Measurements from ENCODE around the gene CEP104. TPM values are rescaled to one million over a fixed set of nuclear protein-coding genes. Genes with fewer than 3 reads are reported as not detected.

CEP104 gene
- polyA plus RNA-seq, 3 donors: 8.3 to 25.1 (median 13.0) TPM

GRCh38 chr1:3774946-3775489, 82.0 kb downstream of the CEP104 start:
- peaks cover 12 to 37% (median 20%) of the 10 kb centered on the region in 3 donors for H3K27me3 Mint-ChIP-seq (ENCODE audit: low read depth in 3 of 3)
- Histone ChIP-seq H3K4me2 (replicated peaks; ENCODE audit: extremely low read depth, low read length, poor library complexity, severe bottlenecking) (peak overlapping the region; percentile 62), H2AFZ (ENCODE audit: insufficient read depth, low read depth, low read length, poor library complexity, severe bottlenecking) (peak overlapping the region; percentile 41), H3K27ac (ENCODE audit: low read depth in 1 of 2, low read length in 2 of 2) (no peak overlapping the region), H3K27me3 (ENCODE audit: control insufficient read depth in 2 of 2, insufficient read depth in 2 of 2, low read length in 2 of 2) (peaks cover 0 to 22% of the 10 kb centered on the region in 2 donors), H3K4me1 (ENCODE audit: control insufficient read depth in 1 of 2, insufficient read depth in 2 of 2, low read length in 2 of 2) (peaks cover 19 to 32% of the 10 kb centered on the region in 2 donors), H3K79me2 (ENCODE audit: insufficient read depth, low read length) (no peaks in the 10 kb centered on the region), H4K20me1 (ENCODE audit: insufficient read depth, low read length) (peaks cover 6% of the 10 kb centered on the region), H3K36me3 (replicated peaks in 1 of 2; ENCODE audit: control insufficient read depth in 1 of 2, insufficient read depth in 2 of 2, low read length in 2 of 2) (peaks cover 15 to 17% of the 10 kb centered on the region in 2 donors), H3K9me3 (replicated peaks in 1 of 2; ENCODE audit: control insufficient read depth in 1 of 2, insufficient read depth in 1 of 2, low read length in 2 of 2) (no peaks in the 10 kb centered on the region), H3K4me3 (replicated peaks in 1 of 3; ENCODE audit: low read depth in 2 of 3, low read length in 3 of 3) (peak overlapping the region in 1 of 3 experiments; percentile 28), H3K9ac (ENCODE audit: insufficient read depth, low read length, poor library complexity, severe bottlenecking) (no peak overlapping the region)
- peak overlapping the region in 1 of 2 donors; percentile 59 for H3K4me3 Mint-ChIP-seq
- peaks cover 10 to 17% of the 10 kb centered on the region in 2 donors for H3K36me3 Mint-ChIP-seq
- no peak for DNase-seq
- no peak for TF ChIP-seq CTCF (IDR thresholded peaks at IDR 0.05)
- H3K4me1 Mint-ChIP-seq: peaks cover 20% of the 10 kb centered on the region
- no peak overlapping the region for H3K27ac Mint-ChIP-seq
- intact Hi-C loops (cut with micrococcal nuclease): loop anchor here (5.0 to 10.0 kb wide), 3 partner anchors 127 to 150 kb away; partner anchors contain the start of genes C1orf174 (in 2 of the 2) and TPRG1L (in 1 of the 2)
- WGBS (ENCODE audit: insufficient coverage): 38% methylated on average over 13 of the region's 17 CpGs
- H3K9me3 Mint-ChIP-seq: peaks cover 0 to 3% (median 0%) of the 10 kb centered on the region in 7 donors

- Mint-ChIP-seq H3K4me1 (peaks cover 20% of the 10 kb centered on the region), H3K27me3 (ENCODE audit: low read depth in 3 of 3) (peaks cover 12 to 40% (median 20%) of the 10 kb centered on the region in 3 donors), H3K27ac (no peak overlapping the region), H3K4me3 (no peak overlapping the region), H3K36me3 (peaks cover 4 to 11% of the 10 kb centered on the region in 2 donors), H3K9me3 (peaks cover 0 to 3% (median 0%) of the 10 kb centered on the region in 7 donors)
- TF ChIP-seq CTCF (IDR thresholded peaks at IDR 0.05): no peak
- Histone ChIP-seq H3K4me3 (replicated peaks in 1 of 3; ENCODE audit: low read depth in 2 of 3, low read length in 3 of 3) (no peak overlapping the region), H4K20me1 (ENCODE audit: insufficient read depth, low read length) (peaks cover 6% of the 10 kb centered on the region), H3K27ac (ENCODE audit: low read depth in 1 of 2, low read length in 2 of 2) (no peak overlapping the region), H3K4me2 (replicated peaks; ENCODE audit: extremely low read depth, low read length, poor library complexity, severe bottlenecking) (no peak overlapping the region), H3K9me3 (replicated peaks in 1 of 2; ENCODE audit: control insufficient read depth in 1 of 2, insufficient read depth in 1 of 2, low read length in 2 of 2) (no peaks in the 10 kb centered on the region), H2AFZ (ENCODE audit: insufficient read depth, low read depth, low read length, poor library complexity, severe bottlenecking) (no peak overlapping the region), H3K9ac (ENCODE audit: insufficient read depth, low read length, poor library complexity, severe bottlenecking) (no peak overlapping the region), H3K4me1 (ENCODE audit: control insufficient read depth in 1 of 2, insufficient read depth in 2 of 2, low read length in 2 of 2) (peaks cover 19 to 32% of the 10 kb centered on the region in 2 donors), H3K36me3 (replicated peaks in 1 of 2; ENCODE audit: control insufficient read depth in 1 of 2, insufficient read depth in 2 of 2, low read length in 2 of 2) (peaks cover 9 to 11% of the 10 kb centered on the region in 2 donors), H3K79me2 (ENCODE audit: insufficient read depth, low read length) (no peaks in the 10 kb centered on the region), H3K27me3 (ENCODE audit: control insufficient read depth in 2 of 2, insufficient read depth in 2 of 2, low read length in 2 of 2) (peaks cover 0 to 27% of the 10 kb centered on the region in 2 donors)
- 93% methylated on average over 8 of the region's 19 CpGs for WGBS (ENCODE audit: insufficient coverage)
- intact Hi-C loops (cut with micrococcal nuclease): loop anchor here (5.0 to 10.0 kb wide), 3 partner anchors 128 to 150 kb away; partner anchors contain the start of genes C1orf174 (in 2 of the 2) and TPRG1L (in 1 of the 2)
- DNase-seq: no peak
These were observed 82.6 kb downstream of the CEP104 start for GRCh38 chr1:3774276-3774945.
